ENCODE results near the gene NFYB.

- TF ChIP-seq CTCF (IDR thresholded peaks at IDR 0.05) (no peak), POLR2AphosphoS5 (IDR thresholded peaks at IDR 0.05) (peak; percentile 67), POLR2A (IDR thresholded peaks at IDR 0.05) (no peak)
Measured at GRCh38 chr12:104090685-104091084, 47.3 kb downstream of the NFYB start.
